A549 treated with GW870086 at 1 μM for 4 hours (cell line): ENCODE results near the gene USP1. TPM values are rescaled to one million over a fixed set of nuclear protein-coding genes. Genes with fewer than 3 reads are reported as not detected.

Source experiments
- total RNA-seq: library from RNA; stranded (reverse); fragments of 200-300 nt; extraction: Qiagen RNA extraction; gene quantifications from 5 replicates; pipeline ENCODE4 v1.2.3, GENCODE V29; 2022; ENCODE audit warnings: low read depth

The USP1 gene
- total RNA-seq = 16.4 to 23.9 TPM (median 21.5 TPM) in 5 replicates

GRCh38 chr1:62436466-62437272, at the start of gene USP1:
TSS of gene USP1 (plus strand) at chr1:62437049. CDS start at chr1:62439868, 2,819 bp downstream.

Other genes starting within 250 kb of the USP1 start
- gene L1TD1, start 242.2 kb upstream of the USP1 start, total RNA-seq = not detected in 5 replicates
- gene KANK4, start 117.6 kb upstream of the USP1 start, total RNA-seq = 0.26 to 0.74 TPM (median 0.64 TPM) in 5 replicates
- not detected in 5 replicates for gene ANGPTL3, start 160.5 kb downstream of the USP1 start, total RNA-seq